Spleen (tissue), 11 donors: ENCODE results near the gene UBAC1. TPM values are rescaled to one million over a fixed set of nuclear protein-coding genes. Genes with fewer than 3 reads are reported as not detected.

Experiments used
- DNase-seq: peaks from one replicate; pipeline ENCODE4 v3.0.0-alpha.2; 2020
- H3K27ac ChIP-seq, 8 donors: fragments of 200-600 bp; sonication (generic) in 7 of 8; 1 replicate in 4 of 8; 2 replicates in 4 of 8; pipeline versions ENCODE4 v1.5.0 to v1.8.0; 2016 to 2021; ENCODE audit warnings: inconsistent platforms in 4 of 8, mild to moderate bottlenecking in 4 of 8, moderate library complexity in 1 of 8
- H3K27me3 ChIP-seq, 7 donors: fragments of 200-600 bp; sonication (generic) in 6 of 7; replicated peaks in 1 of 7; 1 replicate in 4 of 7; 2 replicates in 3 of 7; pipeline versions ENCODE4 v1.5.0 to v1.8.0; 2016 to 2021; ENCODE audit warnings: inconsistent platforms in 3 of 7, mild to moderate bottlenecking in 1 of 7
- H3K36me3 ChIP-seq, 6 donors: fragments of 200-600 bp; sonication (generic) in 5 of 6; 1 replicate in 4 of 6; 2 replicates in 2 of 6; pipeline versions ENCODE4 v1.5.0 to v1.8.0; 2016 to 2021; ENCODE audit warnings: inconsistent platforms in 2 of 6
- H3K4me1 ChIP-seq, 6 donors: fragments of 200-600 bp; sonication (generic) in 5 of 6; 1 replicate in 3 of 6; 2 replicates in 3 of 6; pipeline versions ENCODE4 v1.5.0 to v1.8.0; 2016 to 2021; ENCODE audit warnings: inconsistent platforms in 3 of 6
- H3K4me3 ChIP-seq, 8 donors: fragments of 200-600 bp; sonication (generic) in 7 of 8; 1 replicate in 4 of 8; 2 replicates in 4 of 8; pipeline versions ENCODE4 v1.5.0 to v1.8.0; 2016 to 2021; ENCODE audit warnings: inconsistent platforms in 4 of 8, mild to moderate bottlenecking in 4 of 8, moderate library complexity in 2 of 8
- H3K9me3 ChIP-seq, 8 donors: fragments of 200-600 bp; sonication (generic) in 7 of 8; 1 replicate in 4 of 8; 2 replicates in 4 of 8; pipeline versions ENCODE4 v1.5.0 to v1.8.0; 2016 to 2021; ENCODE audit warnings: inconsistent platforms in 4 of 8
- CTCF ChIP-seq, 11 experiments: fragments of 200-600 bp in 7 of 11; fragments of 450-650 bp in 4 of 11; sonication (generic) in 4 of 11; IDR thresholded peaks in 8 of 11; conservative IDR thresholded peaks in 3 of 11; 1 replicate in 7 of 11; 2 replicates in 4 of 11; pipeline versions ENCODE4 v1.4.0 to v1.8.0; 2016 to 2021; ENCODE audit warnings: antibody characterized with exemption in 11 of 11, inconsistent platforms in 4 of 11, mild to moderate bottlenecking in 1 of 11
- POLR2A ChIP-seq, 3 donors: fragments of 450-650 bp; IDR thresholded peaks; one replicate each; pipeline ENCODE4 v1.5.1; 2017; ENCODE audit warnings: antibody characterized with exemption in 3 of 3, mild to moderate bottlenecking in 1 of 3
- POLR2AphosphoS5 ChIP-seq, 3 donors: sonication (generic); formaldehyde crosslinking; IDR thresholded peaks; one replicate each; pipeline ENCODE4 v1.5.1; 2017; ENCODE audit warnings: antibody characterized with exemption in 3 of 3
- WGBS, 5 donors: extraction: QIAGEN DNeasy Blood & Tissue Kit in 3 of 5; methylation state at CpG; one replicate each; pipeline versions ENCODE4 v1.1.5 to v1.1.7; 2013 to 2018; 5-methylcytosine and 5-hydroxymethylcytosine counted together
- intact Hi-C: fragments of 100-400 bp; cut with DNase I; formaldehyde crosslinking; loops from one replicate; pipeline ENCODE4 v1.15.0; 2023; ENCODE audit warnings: low total_unique reads
- polyA plus RNA-seq, 3 donors: library from polyadenylated mRNA; stranded (reverse); fragments of 200-250 nt; gene quantifications; one replicate each; pipeline ENCODE4 v1.2.1, GENCODE V29; 2013
- total RNA-seq, 7 donors: library from RNA; depleted of rRNA in 3 of 7; stranded (reverse); fragments of >200 nt in 3 of 7; fragmentation: NEBNext Ultra II Directional in 4 of 7; extraction: Animal tissue kit (Norgen Biotek cat#: 25700) in 4 of 7; gene quantifications; one replicate each; pipeline versions ENCODE4 v1.1.0 to v1.2.1, GENCODE V29; 2016 to 2021
- donor health status: healthy with polysubstance abuse.
- donor health status: DM: no; HTN: no; CAD: no; lungs with moderate emphysema.
- donor health status: DM: no; HTN: no; CAD: no.
- donor health status: Bipolar disorder and iron deficiency.
- donor health status: healthy.
- donor health status: DM: no; HTN: no; CAD: no.
- donor health status: DM: yes; HTN: yes; CAD: no.

The UBAC1 gene
- total and polyA plus RNA-seq, 10 donors, result 28.0 to 45.8 (median 34.5) TPM

DNA sequence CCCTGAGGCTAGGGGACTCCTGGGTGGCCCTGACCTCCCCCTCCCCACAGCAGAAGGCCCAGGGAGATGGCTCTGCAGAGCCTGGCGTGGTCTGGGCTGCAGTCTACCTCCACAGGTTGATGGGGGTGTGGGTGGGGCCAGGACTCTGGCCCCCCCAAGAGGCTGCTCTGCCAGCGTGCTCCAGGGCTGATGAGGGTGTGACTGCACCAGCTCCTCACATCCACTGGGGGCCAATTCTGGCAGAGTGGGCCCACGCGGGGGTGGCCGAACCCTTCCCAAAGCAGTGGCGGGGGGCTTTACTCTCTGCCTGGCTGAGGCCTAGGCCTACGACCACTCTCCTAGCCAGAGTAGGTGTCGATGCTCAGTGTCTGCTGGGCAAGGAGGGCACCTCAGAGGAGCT is 28.0 kb upstream of the UBAC1 start:
- H3K27ac ChIP-seq, result no peak overlapping the region

GRCh38 chr9:135988493-135988892 is 27.3 kb upstream of the UBAC1 start:
- no peaks in the 10 kb centered on the region for H3K36me3 ChIP-seq
- H3K27me3 ChIP-seq, result peaks cover 0 to 52% (median 0%) of the 10 kb centered on the region in 7 donors
- TF ChIP-seq CTCF (IDR thresholded peaks at IDR 0.05 in 8 of 11, conservative IDR thresholded peaks at IDR 0.05 in 3 of 11), result no peak
- no peak for TF ChIP-seq POLR2A (IDR thresholded peaks at IDR 0.05)
- no peak for TF ChIP-seq POLR2AphosphoS5 (IDR thresholded peaks at IDR 0.05)
- H3K9me3 ChIP-seq, result no peaks in the 10 kb centered on the region
- H3K4me1 ChIP-seq, result peaks cover 29 to 67% (median 41%) of the 10 kb centered on the region in 6 donors
- H3K27ac ChIP-seq, result no peak overlapping the region
- DNase-seq, result no peak
- intact Hi-C loops, result no loop called here
- H3K4me3 ChIP-seq, result no peak overlapping the region
- WGBS, 5 donors, result 85 to 95% (median 94%) methylated on average over 14 to 17 of the region's 17 CpGs

More for the DNA sequence above, 28.0 kb upstream of the UBAC1 start:
- DNase-seq, result no peak
- peaks cover 31 to 74% (median 47%) of the 10 kb centered on the region in 6 donors for H3K4me1 ChIP-seq
- intact Hi-C loops, result no loop called here
- no peaks in the 10 kb centered on the region for H3K9me3 ChIP-seq
- TF ChIP-seq POLR2A (IDR thresholded peaks at IDR 0.05) (no peak), POLR2AphosphoS5 (IDR thresholded peaks at IDR 0.05) (no peak), CTCF (IDR thresholded peaks at IDR 0.05 in 8 of 11, conservative IDR thresholded peaks at IDR 0.05 in 3 of 11) (no peak)
- no peak overlapping the region for H3K4me3 ChIP-seq
- H3K36me3 ChIP-seq, result no peaks in the 10 kb centered on the region
- H3K27me3 ChIP-seq, result peaks cover 0 to 49% (median 0%) of the 10 kb centered on the region in 7 donors
- WGBS, 5 donors, result 83 to 100% (median 88%) methylated on average over 2 to 8 of the region's 8 CpGs; no CpG with 5 or more reads in 1 of the 5 donors

DNA sequence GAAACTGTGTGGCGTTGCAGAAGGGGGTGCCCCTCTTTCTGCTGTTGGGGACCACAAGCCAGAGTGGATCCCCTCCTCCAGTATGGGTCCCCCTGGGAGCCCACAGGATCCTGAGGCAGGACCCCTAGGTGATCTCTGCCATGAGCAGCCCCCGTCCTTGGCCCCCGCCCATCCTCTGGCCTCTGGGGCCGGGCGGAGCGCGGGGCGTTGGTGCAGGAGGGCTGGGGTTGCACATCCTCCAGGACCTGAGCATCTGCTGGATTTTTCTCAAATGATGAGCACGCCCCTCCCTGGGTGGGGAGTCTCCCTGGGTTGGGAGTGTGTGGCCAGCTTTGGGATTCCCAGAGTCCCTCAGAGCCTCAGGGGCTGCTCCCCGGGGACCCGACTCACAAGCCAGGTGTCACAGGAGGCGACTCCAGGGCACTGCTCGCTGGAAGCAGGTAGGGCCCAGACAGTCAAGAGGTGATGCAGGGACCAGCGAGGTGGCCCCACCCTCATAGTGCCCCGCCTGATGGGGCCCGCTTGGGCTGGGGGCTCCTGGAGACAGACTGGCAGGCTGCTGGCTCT is 26.7 kb upstream of the UBAC1 start:
- intact Hi-C loops, result no loop called here
- peaks cover 0 to 52% (median 0%) of the 10 kb centered on the region in 7 donors for H3K27me3 ChIP-seq
- no peaks in the 10 kb centered on the region for H3K36me3 ChIP-seq
- no peaks in the 10 kb centered on the region for H3K9me3 ChIP-seq
- WGBS, 5 donors, result 76 to 94% (median 91%) methylated on average over 4 to 16 of the region's 16 CpGs
- TF ChIP-seq CTCF (IDR thresholded peaks at IDR 0.05 in 8 of 11, conservative IDR thresholded peaks at IDR 0.05 in 3 of 11), result no peak
- TF ChIP-seq POLR2AphosphoS5 (IDR thresholded peaks at IDR 0.05), result no peak
- TF ChIP-seq POLR2A (IDR thresholded peaks at IDR 0.05), result no peak
- peaks cover 23 to 61% (median 35%) of the 10 kb centered on the region in 6 donors for H3K4me1 ChIP-seq
- H3K27ac ChIP-seq, result no peak overlapping the region
- no peak for DNase-seq
- no peak overlapping the region for H3K4me3 ChIP-seq

DNA sequence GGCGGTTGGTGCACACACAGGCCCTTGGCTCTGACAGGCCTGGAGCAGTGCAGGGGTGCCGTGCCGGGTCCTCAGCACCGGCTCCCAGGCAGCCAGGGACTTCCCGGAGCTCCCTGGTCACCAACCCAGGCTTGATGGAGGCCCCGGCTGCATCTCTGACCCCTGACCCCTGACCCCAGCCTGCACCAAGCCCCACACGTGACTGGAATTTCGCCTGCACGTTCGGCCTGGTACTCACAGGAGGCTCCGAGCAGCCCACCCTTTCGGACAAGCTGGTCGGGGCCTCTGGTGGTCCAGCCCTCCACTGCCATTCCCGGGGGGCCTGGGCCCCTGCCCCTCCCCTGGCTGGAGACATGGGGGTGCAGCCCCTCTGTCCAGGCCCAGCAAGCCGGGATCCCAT is 25.4 kb upstream of the UBAC1 start:
- H3K36me3 ChIP-seq, result no peaks in the 10 kb centered on the region
- no peak for DNase-seq
- H3K4me1 ChIP-seq, result peaks cover 13 to 48% (median 23%) of the 10 kb centered on the region in 6 donors
- H3K4me3 ChIP-seq, result no peak overlapping the region
- no peak overlapping the region for H3K27ac ChIP-seq
- WGBS, 5 donors, result 53 to 92% (median 86%) methylated on average over 3 to 15 of the region's 15 CpGs
- H3K9me3 ChIP-seq, result no peaks in the 10 kb centered on the region
- H3K27me3 ChIP-seq, result peaks cover 0 to 56% (median 0%) of the 10 kb centered on the region in 7 donors
- intact Hi-C loops, result no loop called here
- no peak for TF ChIP-seq CTCF (IDR thresholded peaks at IDR 0.05 in 8 of 11, conservative IDR thresholded peaks at IDR 0.05 in 3 of 11)
- TF ChIP-seq POLR2A (IDR thresholded peaks at IDR 0.05), result no peak
- TF ChIP-seq POLR2AphosphoS5 (IDR thresholded peaks at IDR 0.05), result no peak
